HEK293 (cell line): Measurements from ENCODE around the gene ZNF385C.

Experiments
- CTCF ChIP-seq: fragments of 450-650 bp; formaldehyde crosslinking; IDR thresholded peaks from 2 replicates; pipeline ENCODE4 v1.5.1; 2016; ENCODE audit warnings: missing biosample characterization, missing genetic modification characterization
- PBX3 ChIP-seq: sonication (generic); formaldehyde crosslinking; IDR thresholded peaks from 2 replicates; pipeline ENCODE4 v1.8.1; 2022; ENCODE audit warnings: mild to moderate bottlenecking, moderate library complexity, missing genetic modification reagents
- PRDM4 ChIP-seq: fragments of 450-650 bp; formaldehyde crosslinking; IDR thresholded peaks from 2 replicates; pipeline ENCODE4 v1.5.1; 2017; ENCODE audit warnings: missing biosample characterization, missing genetic modification characterization
- REST ChIP-seq: fragments of 450-650 bp; formaldehyde crosslinking; IDR thresholded peaks from 2 replicates; pipeline ENCODE4 v1.5.1; 2016; ENCODE audit warnings: missing biosample characterization, missing genetic modification characterization
- SCRT1 ChIP-seq: fragments of 450-650 bp; formaldehyde crosslinking; IDR thresholded peaks from 2 replicates; pipeline ENCODE4 v1.5.1; 2016; ENCODE audit warnings: missing biosample characterization, missing genetic modification characterization, borderline replicate concordance
- ZBTB20 ChIP-seq: fragments of 450-650 bp; formaldehyde crosslinking; IDR thresholded peaks from 2 replicates; pipeline ENCODE4 v1.5.1; 2016; ENCODE audit warnings: missing biosample characterization, missing genetic modification characterization
- ZNF121 ChIP-seq: fragments of 450-650 bp; formaldehyde crosslinking; IDR thresholded peaks from 2 replicates; pipeline ENCODE4 v1.5.1; 2016; ENCODE audit warnings: missing biosample characterization, missing genetic modification characterization
- ZNF146 ChIP-seq: fragments of 450-650 bp; formaldehyde crosslinking; IDR thresholded peaks from 2 replicates; pipeline ENCODE4 v1.5.1; 2016; ENCODE audit warnings: missing biosample characterization, missing genetic modification characterization
- ZNF18 ChIP-seq: fragments of 450-650 bp; formaldehyde crosslinking; IDR thresholded peaks from 2 replicates; pipeline ENCODE4 v1.5.1; 2016; ENCODE audit warnings: missing biosample characterization, missing genetic modification characterization
- ZNF274 ChIP-seq, 2 experiments: fragments of 200-500 bp in 1 of 2; fragments of 450-650 bp in 1 of 2; sonication (Bioruptor generic) in 1 of 2; formaldehyde crosslinking in 1 of 2; IDR thresholded peaks; 2 replicates each; pipeline versions ENCODE4 v1.5.1 to v1.6.1; 2014 to 2016; ENCODE audit warnings: borderline replicate concordance in 1 of 2, inconsistent platforms in 1 of 2, low read length in 1 of 2, missing biosample characterization in 1 of 2, missing genetic modification characterization in 1 of 2
- ZNF549 ChIP-seq: fragments of 450-650 bp; IDR thresholded peaks from 2 replicates; pipeline ENCODE4 v1.5.1; 2018; ENCODE audit warnings: missing biosample characterization, missing genetic modification characterization, mild to moderate bottlenecking, inconsistent platforms, moderate library complexity
- ZSCAN23 ChIP-seq: fragments of 450-650 bp; formaldehyde crosslinking; IDR thresholded peaks from 2 replicates; pipeline ENCODE4 v1.5.1; 2016; ENCODE audit warnings: missing biosample characterization, missing genetic modification characterization
- ZSCAN5A ChIP-seq: fragments of 450-650 bp; formaldehyde crosslinking; IDR thresholded peaks from 2 replicates; pipeline ENCODE4 v1.5.1; 2016; ENCODE audit warnings: missing biosample characterization, missing genetic modification characterization

GRCh38 chr17:41986634-41987033, 111.6 kb downstream of the ZNF385C start:
- no peak for TF ChIP-seq CTCF (tag by site-specific recombination)
- no peak for TF ChIP-seq ZNF274 (IDR thresholded peaks at IDR 0.05; ENCODE audit: low read length)
- no peak for TF ChIP-seq ZNF274 (tag by site-specific recombination; IDR thresholded peaks at IDR 0.05; ENCODE audit: borderline replicate concordance)
- no peak for TF ChIP-seq ZNF549 (tag by site-specific recombination)
- TF ChIP-seq ZSCAN5A (tag by site-specific recombination), result no peak
- TF ChIP-seq PRDM4, result no peak
- TF ChIP-seq ZNF146 (tag by site-specific recombination), result no peak
- TF ChIP-seq ZBTB20 (tag by site-specific recombination), result no peak
- no peak for TF ChIP-seq SCRT1 (tag by site-specific recombination)
- TF ChIP-seq ZNF18, result no peak
- TF ChIP-seq ZSCAN23 (tag by site-specific recombination), result no peak
- no peak for TF ChIP-seq PBX3
- no peak for TF ChIP-seq REST (tag by site-specific recombination)
- TF ChIP-seq ZNF121 (tag by site-specific recombination), result no peak
